GM19468 (cell line): ENCODE results near the gene WNK2.

Experiments used
- ATAC-seq: cut with Tn5 transposase; IDR thresholded peaks from one replicate; pipeline ENCODE4 v1.9.1; 2021; ENCODE audit warnings: mild to moderate bottlenecking, moderate library complexity, moderate number of reproducible peaks; ENCODE audit not compliant: unreplicated experiment; ENCODE audit errors: extremely low read depth

WNK2 gene

GRCh38 chr9:93300585-93301081 is 116.7 kb downstream of the WNK2 start:
- no peak for ATAC-seq

GRCh38 chr9:93301291-93301811 is 117.4 kb downstream of the WNK2 start:
- ATAC-seq = no peak

- no peak for ATAC-seq
These were observed 118.1 kb downstream of the WNK2 start for GRCh38 chr9:93301911-93302541.

- no peak for ATAC-seq
These were observed 118.8 kb downstream of the WNK2 start for GRCh38 chr9:93302586-93303257.

- no peak for ATAC-seq
These were observed 119.4 kb downstream of the WNK2 start for GRCh38 chr9:93303258-93303771.

GRCh38 chr9:93303806-93304573 is 120.1 kb downstream of the WNK2 start:
- ATAC-seq = no peak

- no peak for ATAC-seq
These were observed 120.9 kb downstream of the WNK2 start for GRCh38 chr9:93304574-93305496.

- ATAC-seq = no peak
These were observed 121.6 kb downstream of the WNK2 start for GRCh38 chr9:93305497-93306020.

GRCh38 chr9:93306081-93306480 is 122.1 kb downstream of the WNK2 start:
- no peak for ATAC-seq

GRCh38 chr9:93306579-93307091 is 122.7 kb downstream of the WNK2 start:
- no peak for ATAC-seq

GRCh38 chr9:93307468-93308157 is 123.7 kb downstream of the WNK2 start:
- no peak for ATAC-seq

GRCh38 chr9:93308158-93308602 is 124.2 kb downstream of the WNK2 start:
- no peak for ATAC-seq

GRCh38 chr9:93308676-93309075 is 124.7 kb downstream of the WNK2 start:
- no peak for ATAC-seq

- ATAC-seq = no peak
These were observed 126.0 kb downstream of the WNK2 start for GRCh38 chr9:93309889-93310425.

GRCh38 chr9:93315118-93315517 is 131.2 kb downstream of the WNK2 start:
- ATAC-seq = no peak

GRCh38 chr9:93315960-93316359 is 132.0 kb downstream of the WNK2 start:
- no peak for ATAC-seq

- ATAC-seq = no peak
These were observed 133.0 kb downstream of the WNK2 start for GRCh38 chr9:93316726-93317494.
